PFSK-1 (cell line): ENCODE data around the gene GPM6B.

Experiments
- POLR2AphosphoS5 ChIP-seq: IDR thresholded peaks from 2 replicates; pipeline ENCODE4 v1.6.1; 2012; ENCODE audit warnings: low read depth, mild to moderate bottlenecking, control low read depth, low read length, moderate library complexity
- REST ChIP-seq, 2 experiments: IDR thresholded peaks; 2 replicates each; pipeline versions ENCODE4 v1.6.1 to v1.8.0; 2011 to 2012; ENCODE audit warnings: low read depth in 2 of 2, low read length in 2 of 2, control low read depth in 1 of 2, inconsistent platforms in 1 of 2, mild to moderate bottlenecking in 1 of 2, moderate library complexity in 1 of 2; ENCODE audit not compliant: insufficient read depth in 1 of 2
- TAF1 ChIP-seq: IDR thresholded peaks from 2 replicates; pipeline ENCODE4 v1.6.1; 2012; ENCODE audit warnings: low read length, control low read depth, borderline replicate concordance; ENCODE audit not compliant: insufficient read depth

- TF ChIP-seq REST (IDR thresholded peaks at IDR 0.05; ENCODE audit: insufficient read depth in 1 of 2, low read depth in 2 of 2, low read length in 2 of 2) = no peak
- TF ChIP-seq POLR2AphosphoS5 = no peak
- no peak for TF ChIP-seq TAF1
Observed at GRCh38 chrX:13755254-13755653, 61.6 kb downstream of the GPM6B start.
